NCI-H82 treated with DMSO at 0.1 percent for 48 hours (cell line): ENCODE measurements around the gene CNTNAP2.

Experiments used
- DNase-seq: peaks from one replicate; lab custom pipeline; 2025; ENCODE audit not compliant: unreplicated experiment; lab: John Stamatoyannopoulos, UW

The CNTNAP2 gene

DNA sequence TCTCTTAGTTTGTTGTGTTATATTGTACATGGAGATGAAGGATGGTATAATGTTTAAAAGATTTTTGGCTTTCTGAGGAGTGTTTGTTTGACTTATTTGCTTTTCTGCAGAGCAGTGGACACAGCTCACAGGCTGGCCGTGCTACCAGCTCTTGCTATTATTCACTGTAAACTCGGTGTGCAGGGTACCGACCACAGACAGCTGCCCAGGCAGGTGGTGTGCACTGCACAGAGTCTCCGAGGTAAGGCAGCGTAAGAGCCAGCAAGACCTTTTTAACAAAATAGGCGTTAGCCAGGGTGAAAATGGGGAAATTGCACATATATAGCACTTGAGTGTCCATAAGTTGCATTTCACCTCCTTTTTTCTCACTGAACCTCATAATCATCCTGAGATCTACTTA, 438.0 kb downstream of the CNTNAP2 start:
- DNase-seq = no peak

DNA sequence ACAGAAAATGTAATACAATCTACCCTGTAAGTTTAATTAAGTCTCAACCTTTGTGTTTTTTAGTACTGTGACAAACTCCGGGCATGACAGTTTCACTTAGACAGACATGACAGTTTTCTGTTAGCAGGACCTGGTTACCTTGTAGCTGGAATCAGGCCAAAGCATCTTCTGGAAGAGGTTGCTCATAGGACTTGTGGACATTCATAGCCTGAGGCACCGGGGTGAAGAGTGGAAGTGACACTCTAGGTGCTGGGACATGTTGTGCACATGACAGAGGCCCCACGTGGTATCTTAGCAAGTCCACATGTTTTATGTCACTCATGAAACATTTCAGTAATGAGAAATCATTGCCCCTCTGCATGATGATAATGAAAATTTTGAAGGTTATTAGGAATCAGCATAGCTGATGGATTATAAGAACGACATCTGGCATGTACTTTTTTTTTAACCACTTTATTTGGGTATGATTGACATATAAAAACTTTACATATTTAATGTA, 441.4 kb downstream of the CNTNAP2 start:
- DNase-seq = no peak

DNA sequence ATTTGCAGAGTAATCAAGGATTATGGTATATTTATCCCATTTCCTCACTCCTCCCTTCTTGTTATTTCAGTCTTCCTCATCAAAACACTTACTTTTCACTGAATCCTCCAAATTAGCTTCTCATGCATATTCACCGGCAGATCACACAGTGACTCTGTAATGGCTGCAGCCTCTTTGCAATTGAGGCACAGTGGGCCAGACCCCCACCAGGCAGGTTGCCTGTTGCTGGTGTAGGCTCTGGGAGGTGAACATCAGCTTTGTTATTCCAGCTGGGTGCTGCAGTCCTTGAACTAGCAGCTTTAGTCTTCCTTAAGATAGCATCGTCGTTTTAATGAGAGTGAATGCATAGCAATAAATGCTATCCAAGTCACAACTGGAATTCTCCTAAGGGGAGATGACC, 449.3 kb downstream of the CNTNAP2 start:
- no peak for DNase-seq

DNA sequence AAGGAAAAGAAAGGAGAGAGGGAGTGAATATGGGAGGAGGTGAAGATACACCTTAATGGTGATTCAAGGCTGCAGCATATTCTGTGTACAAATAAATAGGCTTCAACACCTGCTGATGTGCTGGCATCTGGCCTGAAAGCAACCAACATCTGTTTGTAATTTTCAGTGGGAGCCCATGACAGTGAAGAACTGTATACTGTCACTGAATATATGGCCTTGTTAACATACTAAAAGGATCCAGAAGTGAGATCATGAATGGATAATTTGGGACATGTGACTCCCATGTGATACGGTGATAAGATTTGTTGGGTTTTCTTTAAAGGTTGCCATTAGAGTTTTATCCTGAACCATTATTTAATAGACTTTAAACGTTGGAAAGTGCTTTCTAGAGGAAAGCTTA, 459.3 kb downstream of the CNTNAP2 start:
- no peak for DNase-seq

DNA sequence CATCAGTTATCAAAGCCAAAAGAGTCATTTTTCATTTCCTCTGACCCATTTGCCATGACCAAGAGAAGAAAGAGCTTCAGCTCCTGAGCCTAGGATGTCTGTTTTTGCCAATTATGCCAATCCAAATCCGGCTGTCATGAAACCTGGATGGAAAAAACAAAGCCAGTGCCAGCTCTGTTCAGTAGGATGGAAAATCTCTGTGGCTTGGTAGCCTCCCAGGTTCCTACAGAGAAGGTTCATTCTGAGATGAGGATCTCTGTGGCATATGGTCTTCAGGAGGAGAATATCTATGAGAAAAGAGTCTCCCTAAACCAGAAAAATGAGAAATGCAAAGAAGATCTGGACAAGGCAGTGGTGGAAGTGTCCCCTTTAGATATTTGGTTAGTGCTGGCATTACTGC, 475.4 kb downstream of the CNTNAP2 start:
- DNase-seq = no peak

DNA sequence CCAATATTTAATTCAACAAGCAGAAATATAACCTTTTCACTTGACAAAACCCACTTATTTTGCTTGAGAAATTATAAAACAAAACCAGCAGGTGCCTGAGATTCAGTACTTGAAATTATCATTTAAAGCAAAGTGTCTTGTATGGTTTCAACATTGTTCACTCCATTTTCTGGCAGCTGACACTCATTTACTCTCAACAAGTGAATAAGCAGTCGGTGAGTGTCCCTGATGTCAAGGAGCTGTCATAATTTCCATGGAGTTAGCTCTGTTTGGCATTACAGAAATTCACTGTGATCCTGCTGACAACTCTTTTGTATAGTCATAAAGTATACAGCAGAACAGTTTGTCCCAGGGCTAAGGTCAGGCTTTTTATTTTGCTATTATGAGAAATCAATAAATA, 490.0 kb downstream of the CNTNAP2 start:
- DNase-seq = no peak

DNA sequence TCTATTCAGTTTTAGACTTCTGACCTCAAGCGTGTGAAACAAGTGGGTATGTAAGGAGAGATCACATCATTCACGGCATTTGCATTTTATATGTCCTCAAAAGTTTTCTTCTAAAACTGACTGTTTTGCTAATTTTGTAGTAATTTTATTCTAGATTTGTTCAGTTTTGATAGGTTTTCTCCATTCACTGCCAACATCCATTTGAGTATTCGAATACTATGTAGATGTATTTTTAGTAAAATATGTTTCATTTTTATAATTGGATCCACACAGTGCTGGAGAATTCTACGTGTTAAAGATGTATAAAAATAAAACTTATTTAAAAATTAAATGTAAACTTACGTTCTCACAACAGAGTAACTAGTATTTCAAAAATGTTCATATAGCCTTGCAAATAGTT, 503.0 kb downstream of the CNTNAP2 start:
- DNase-seq = no peak

DNA sequence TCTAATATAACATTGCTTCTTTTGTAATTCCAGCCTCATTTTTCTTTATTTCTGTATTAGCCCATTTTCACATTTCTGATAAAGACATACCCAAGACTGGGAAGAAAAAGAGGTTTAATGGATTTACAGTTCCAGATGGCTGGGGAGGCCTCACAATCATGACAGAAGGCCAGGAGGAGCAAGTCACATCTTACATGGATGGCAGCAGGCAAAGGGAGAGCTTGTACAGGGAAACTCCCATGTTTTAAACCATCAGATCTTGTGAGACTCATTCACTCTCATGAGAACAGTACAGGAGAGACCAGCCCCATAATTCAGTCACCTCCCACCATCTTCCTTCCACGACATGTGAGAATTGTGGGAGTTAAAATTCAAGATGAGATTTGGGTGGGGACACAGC, 510.3 kb downstream of the CNTNAP2 start:
- DNase-seq = no peak

DNA sequence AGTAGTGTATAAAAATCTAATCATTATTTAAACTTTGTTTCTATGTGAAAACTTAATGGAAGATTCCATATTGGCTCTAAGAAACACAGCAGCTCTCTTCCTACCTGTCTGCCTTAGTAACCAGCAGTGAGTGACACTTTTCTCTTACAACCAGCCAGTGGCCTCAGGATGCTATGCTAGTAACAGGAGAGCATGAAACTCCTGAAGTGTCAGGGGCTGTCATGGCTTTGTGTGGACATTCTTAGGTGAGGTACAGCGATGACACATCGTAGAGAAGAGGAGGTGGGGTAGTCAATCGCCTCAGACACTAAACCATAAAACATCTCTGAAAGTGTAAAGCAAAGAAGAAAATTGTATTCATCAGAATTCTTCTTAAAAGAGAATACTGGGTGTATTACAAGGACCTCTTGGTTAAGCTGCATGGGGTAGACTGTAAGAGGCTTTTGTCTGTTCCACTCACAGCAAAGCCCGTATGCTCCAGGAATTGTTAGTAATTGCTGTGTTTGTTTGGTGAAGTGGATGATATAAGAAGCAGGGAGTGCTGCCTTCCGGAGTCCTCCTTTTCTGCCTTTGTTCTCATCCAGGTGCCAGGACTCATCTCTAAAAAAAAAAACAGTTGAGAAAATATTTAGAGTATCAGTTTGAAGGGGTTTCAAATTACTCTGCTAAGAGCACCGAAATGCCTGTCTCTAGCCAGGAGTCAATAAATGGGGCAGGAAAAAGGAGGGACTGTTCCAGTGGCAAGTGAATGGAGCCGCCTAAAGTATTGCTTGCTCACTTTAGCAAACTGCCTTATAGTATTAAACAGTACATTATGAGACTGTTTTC, 518.8 kb downstream of the CNTNAP2 start:
- DNase-seq = no peak

DNA sequence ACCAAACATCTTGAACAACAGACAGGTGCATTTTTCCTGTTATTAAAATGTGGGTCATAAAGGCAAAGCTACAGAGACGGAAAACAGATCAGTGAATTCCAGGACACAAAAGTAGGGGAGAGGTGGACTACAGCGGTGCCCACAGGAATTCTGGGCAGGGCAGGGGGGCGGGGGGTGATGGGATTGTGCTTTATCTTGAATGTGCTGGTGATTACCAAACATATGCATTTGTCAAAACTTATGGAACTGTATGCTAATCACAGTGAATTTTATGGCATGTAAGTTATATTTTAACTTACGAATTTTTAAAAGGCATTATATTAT, 519.4 kb downstream of the CNTNAP2 start:
- no peak for DNase-seq

DNA sequence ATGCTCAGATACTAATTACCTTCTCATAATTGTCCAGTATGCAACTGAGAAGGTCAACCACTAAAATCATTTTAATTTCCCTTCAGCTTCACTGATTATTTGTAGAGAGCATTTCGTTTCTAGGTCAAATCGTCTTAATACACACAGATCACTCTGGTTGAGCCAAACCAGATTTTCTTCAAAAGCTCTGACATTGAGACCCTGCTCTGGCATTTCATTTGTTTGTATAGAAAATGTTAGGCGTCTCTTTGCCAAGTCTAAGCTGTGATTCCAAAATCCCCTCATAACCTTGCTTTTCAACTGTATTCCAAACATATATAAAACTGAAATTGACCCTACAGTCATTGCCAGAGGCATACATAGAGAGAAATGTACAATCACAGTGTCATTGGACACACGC, 520.0 kb downstream of the CNTNAP2 start:
- DNase-seq = no peak

DNA sequence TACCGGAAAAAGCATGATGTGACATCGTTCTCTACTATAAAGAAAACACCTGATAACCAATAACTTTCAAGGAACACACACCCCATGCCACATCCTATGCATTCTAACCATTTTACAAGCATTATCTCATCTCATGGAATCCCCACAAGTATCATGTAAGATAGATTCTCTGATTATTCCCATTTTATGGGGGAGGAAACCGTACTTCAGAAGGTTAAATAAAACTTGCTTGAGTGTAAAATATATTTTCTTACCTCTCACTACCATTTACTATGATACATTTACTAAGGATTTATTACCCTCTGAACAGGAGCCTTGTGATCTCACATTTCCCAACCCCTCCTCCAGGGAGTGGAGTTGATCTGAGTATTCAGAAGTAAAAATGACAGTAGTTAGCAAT, 522.7 kb downstream of the CNTNAP2 start:
- no peak for DNase-seq

DNA sequence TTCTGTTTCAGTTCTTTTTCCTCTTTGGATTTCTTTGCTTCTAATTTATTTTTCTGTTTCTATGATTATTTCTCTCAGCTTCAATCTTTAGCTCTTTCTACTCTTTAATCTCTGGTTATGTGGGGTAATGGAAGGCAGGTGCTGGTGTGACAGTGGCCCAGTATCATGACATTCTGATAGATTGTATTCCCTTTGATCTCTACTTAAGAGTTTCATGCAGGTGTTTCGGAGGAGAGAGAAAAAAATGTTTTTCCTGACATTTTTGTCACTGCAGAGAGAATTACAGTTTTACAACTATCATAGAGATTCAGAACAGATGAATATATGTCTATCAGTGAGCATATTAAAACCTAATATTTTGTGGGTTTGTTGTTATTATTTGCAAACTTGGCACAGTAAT, 524.9 kb downstream of the CNTNAP2 start:
- no peak for DNase-seq

DNA sequence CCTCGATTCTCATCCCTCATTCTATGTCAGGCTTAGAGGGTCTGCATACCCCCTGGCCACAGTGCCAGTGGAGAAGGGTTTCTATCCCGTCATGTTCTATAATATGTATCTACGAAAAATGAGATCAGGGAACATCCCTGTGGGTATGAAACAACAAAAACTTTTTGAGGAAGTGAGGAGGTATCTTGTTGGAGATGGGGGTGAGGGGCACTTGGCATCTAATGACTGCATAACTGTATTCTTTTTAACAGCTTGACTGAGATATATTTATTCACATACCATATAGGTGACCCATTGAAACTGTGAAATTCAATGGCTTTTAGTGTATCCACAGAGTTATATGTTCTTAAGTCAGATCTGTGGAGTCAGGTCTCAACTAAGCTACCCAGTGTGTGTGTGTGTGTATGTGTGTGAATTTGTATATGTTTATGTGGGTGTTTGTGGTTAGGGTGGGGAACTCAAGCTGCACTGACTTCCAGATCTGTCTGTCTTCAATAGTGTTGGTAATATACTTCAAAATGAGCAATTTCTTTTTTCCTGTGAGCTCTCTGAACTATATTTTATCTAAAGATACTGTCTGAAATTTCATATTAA, 528.9 kb downstream of the CNTNAP2 start:
- DNase-seq = no peak

DNA sequence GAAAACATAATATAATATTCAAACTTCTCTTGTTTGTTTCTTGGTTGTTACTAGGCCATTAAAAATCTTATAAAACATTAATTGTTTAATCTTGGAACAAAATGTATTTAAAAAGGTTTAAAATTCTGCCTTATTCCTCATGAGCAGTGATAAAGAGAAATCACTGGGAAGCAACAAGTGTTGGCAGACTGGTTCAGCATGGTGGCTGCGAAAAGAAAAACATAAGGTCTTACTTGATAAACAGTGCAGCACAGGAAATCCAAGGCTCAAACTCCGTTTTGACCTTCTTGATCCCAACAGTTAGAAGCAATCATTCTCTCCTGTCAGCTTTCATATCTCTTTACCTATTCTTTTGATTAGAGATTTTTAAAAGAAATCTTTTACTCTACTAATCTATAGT, 530.8 kb downstream of the CNTNAP2 start:
- DNase-seq = no peak

DNA sequence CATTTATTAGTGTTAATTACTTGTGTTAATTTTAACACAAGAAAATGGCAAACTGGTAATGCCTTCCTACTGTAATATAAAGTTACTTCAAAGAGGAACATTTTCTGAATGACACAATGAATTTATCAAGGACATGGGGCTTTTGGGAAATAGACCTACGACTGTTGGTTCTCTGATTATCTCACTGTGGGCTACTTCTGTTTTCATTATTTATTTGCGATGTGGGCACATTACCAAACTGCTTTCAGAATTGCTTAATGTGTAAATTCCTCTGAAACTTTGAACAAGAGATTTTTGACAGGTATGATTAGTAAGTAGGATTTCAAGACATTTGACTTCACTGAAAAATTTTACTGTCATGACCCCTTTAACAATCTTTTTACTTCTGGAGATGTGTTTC, 535.6 kb downstream of the CNTNAP2 start:
- no peak for DNase-seq

DNA sequence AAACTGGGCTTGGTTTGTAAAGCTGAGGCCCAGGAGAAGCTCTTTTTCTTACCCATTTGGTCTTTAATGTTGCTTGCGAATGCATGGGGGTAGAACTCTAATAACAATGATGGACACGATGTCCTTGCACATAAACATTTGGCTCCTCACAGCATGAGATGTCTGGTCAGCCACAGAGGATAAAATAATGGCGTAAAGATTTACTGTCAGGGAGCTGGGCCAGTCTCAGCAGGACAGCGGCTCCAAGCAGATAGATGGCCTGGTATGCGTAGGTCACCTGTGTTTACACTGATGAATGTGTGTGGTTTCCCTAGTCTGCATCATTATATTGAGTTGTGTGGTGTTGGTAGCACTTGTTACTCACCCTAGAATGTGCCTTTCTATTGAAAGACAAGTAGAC, 537.4 kb downstream of the CNTNAP2 start:
- no peak for DNase-seq

DNA sequence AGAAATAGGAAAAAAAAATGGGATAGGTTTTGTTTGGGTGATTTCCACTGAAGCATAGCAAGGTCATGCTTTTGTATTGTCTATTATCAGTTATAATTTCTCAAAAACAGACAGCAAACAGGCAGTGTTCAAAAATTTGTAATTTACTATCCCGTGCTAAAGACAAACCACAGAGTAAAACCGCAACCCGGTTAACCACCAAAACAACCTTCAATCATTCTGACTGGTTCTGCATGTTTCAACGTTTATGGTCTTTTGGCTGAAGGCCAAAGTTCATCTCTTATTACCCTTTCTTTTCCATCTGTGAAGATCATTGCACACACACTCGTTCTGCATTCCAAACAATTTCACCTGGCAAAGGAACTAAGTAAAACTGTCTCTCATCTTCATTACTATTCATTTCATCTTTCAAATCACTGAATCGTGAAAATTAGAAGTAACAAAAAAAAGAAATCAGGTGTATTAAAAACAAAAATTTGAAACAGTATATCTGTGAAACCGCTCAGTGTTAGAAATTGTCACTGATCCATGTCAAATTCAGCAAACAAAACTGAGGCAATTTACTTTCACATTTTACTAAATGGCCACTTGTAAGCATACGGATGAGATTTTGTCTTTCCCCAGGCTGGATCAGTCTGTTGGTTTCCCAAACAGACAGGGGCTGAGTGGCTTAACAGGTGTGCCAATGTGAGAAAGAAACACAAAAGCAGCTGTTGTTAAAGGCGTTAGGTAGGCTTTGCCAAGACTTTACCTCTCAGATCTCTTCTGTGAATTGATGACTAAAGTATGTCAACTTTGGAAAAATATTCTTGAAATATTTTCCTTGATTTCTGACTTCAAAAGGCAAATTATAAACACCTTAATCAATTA, 539.6 kb downstream of the CNTNAP2 start:
- no peak for DNase-seq

DNA sequence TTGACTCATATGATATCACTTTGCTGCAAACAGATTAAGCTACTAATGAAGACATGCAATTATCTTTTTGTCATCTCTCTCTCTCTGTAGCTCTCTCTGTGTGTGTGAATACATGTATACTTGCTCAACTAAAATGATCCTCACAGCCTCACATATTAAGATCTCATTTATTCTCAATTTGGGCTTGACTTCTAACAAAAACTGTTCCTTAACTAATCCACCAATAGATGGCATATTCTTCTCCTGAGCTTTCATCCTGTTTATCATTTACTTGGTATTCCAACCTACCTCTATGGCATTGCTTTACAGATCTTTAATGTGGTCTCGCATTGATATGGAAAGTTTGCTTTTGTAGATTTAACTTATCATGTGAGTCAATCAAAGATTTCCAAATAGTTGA, 540.4 kb downstream of the CNTNAP2 start:
- DNase-seq = no peak

DNA sequence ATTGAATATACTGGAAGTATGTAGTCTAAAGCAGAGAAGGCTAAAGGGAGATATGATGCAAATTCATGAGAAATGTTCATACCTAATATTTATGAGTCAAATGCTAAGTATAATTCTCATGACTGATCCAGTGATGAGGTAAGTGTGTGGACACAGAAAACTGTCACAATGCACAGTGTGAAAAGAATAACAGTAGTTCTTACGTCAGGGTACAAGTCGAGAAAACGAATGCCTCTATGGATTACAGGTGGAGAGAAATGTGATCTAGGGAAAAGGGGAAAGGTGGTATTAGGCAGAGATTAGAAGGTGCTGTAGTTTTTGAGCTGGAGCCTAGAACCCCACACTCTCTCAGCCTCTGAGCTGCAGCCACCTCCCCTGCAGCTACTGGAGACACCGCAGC, 542.0 kb downstream of the CNTNAP2 start:
- no peak for DNase-seq

DNA sequence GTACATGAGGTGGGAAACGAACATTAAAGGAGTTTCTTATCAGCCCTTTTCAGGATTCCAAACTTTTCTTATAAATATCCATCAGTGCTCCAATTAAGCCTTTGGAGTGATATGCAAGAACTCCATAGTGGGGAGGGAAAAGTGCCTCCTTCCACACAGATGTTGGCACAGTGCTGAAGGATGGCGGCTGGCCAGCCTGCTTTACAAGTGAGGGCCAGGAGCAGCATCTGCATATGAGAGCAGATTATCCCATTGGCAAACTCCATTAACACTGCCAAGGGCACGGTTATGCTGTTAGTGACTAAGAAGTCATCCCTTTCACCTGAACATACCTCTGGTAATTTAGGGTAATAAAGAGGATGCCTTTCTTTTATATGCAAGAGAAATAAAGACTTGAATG, 543.1 kb downstream of the CNTNAP2 start:
- no peak for DNase-seq

DNA sequence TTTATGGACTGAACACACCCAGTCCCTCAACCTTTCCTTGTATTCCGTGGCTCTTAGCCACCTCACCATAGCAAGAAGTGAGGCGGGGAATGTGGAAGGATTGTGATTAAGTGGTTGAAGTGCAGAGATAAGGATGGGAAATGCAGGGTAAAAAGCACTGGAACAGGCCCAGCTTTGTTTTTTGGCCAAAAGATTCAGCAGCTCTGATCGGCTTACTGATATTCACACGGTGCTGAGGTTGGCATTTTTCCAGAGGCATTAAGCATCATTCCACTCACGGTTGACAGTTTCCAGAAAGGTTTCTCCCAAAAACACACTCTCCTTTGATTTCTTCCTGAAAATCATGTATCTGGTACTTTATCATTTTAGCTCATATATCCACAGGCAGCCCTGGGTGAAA, 544.2 kb downstream of the CNTNAP2 start:
- DNase-seq = peak; percentile 21
